ENCODE results near the gene ARL6IP1.

- TF ChIP-seq GATA2 (IDR thresholded peaks at IDR 0.05; ENCODE audit: low read depth, low read length) (no peak), GATA3 (IDR thresholded peaks at IDR 0.05; ENCODE audit: low read depth, low read length) (no peak)
Observed at GRCh38 chr16:18829251-18829650, 27.9 kb upstream of the ARL6IP1 start.

All from SH-SY5Y (cell line).